ENCODE results near the gene DDX5.
"Not testable (repeated sequence)": the region's sequence is repeated elsewhere in the genome, so short reads cannot be mapped to it uniquely, and the experiment has no call there.

Gene DDX5

GRCh38 chr17:64492481-64493109 lies 13.5 kb downstream of the DDX5 start:
- DNase-seq (ENCODE audit: low read depth), result no peak

GRCh38 chr17:64491994-64492393 lies 14.1 kb downstream of the DDX5 start:
- no peak for DNase-seq (ENCODE audit: low read depth)

GRCh38 chr17:64491034-64491860 lies 14.8 kb downstream of the DDX5 start:
- no peak for DNase-seq (ENCODE audit: low read depth)

- no peak for DNase-seq (ENCODE audit: low read depth)
These were observed 17.8 kb downstream of the DDX5 start for GRCh38 chr17:64488301-64488700.

GRCh38 chr17:64484380-64484779 lies 21.7 kb downstream of the DDX5 start:
- no peak for DNase-seq (ENCODE audit: low read depth)

- DNase-seq (ENCODE audit: low read depth), result no peak
These were observed 25.1 kb downstream of the DDX5 start for GRCh38 chr17:64480951-64481350.

- no peak for DNase-seq (ENCODE audit: low read depth)
These were observed 28.2 kb downstream of the DDX5 start for GRCh38 chr17:64477849-64478248.

GRCh38 chr17:64472564-64472963 lies 33.5 kb downstream of the DDX5 start:
- no peak for DNase-seq (ENCODE audit: low read depth)

- DNase-seq (ENCODE audit: low read depth), result no peak
These were observed 34.6 kb downstream of the DDX5 start for GRCh38 chr17:64471440-64471839.

GRCh38 chr17:64470625-64471024 lies 35.5 kb downstream of the DDX5 start:
- DNase-seq (ENCODE audit: low read depth), result no peak

- not testable (repeated sequence) for DNase-seq (ENCODE audit: low read depth)
These were observed 39.3 kb downstream of the DDX5 start for GRCh38 chr17:64466834-64467233.

- no peak for DNase-seq (ENCODE audit: low read depth)
These were observed 39.9 kb downstream of the DDX5 start for GRCh38 chr17:64466019-64466735.

GRCh38 chr17:64461788-64462187 lies 44.3 kb downstream of the DDX5 start:
- no peak for DNase-seq (ENCODE audit: low read depth)

GRCh38 chr17:64460955-64461354 lies 45.1 kb downstream of the DDX5 start:
- no peak for DNase-seq (ENCODE audit: low read depth)

GRCh38 chr17:64459818-64460217 lies 46.3 kb downstream of the DDX5 start:
- DNase-seq (ENCODE audit: low read depth), result not testable (repeated sequence)

- no peak for DNase-seq (ENCODE audit: low read depth)
These were observed 46.8 kb downstream of the DDX5 start for GRCh38 chr17:64459284-64459747.

- no peak for DNase-seq (ENCODE audit: low read depth)
These were observed 47.3 kb downstream of the DDX5 start for GRCh38 chr17:64458756-64459155.

- no peak for DNase-seq (ENCODE audit: low read depth)
These were observed 48.9 kb downstream of the DDX5 start for GRCh38 chr17:64457156-64457555.

GRCh38 chr17:64455993-64456885 lies 49.9 kb downstream of the DDX5 start:
- DNase-seq (ENCODE audit: low read depth), result no peak

GRCh38 chr17:64449545-64449944 lies 56.5 kb downstream of the DDX5 start:
- no peak for DNase-seq (ENCODE audit: low read depth)

GRCh38 chr17:64448665-64449512 lies 57.2 kb downstream of the DDX5 start, which contains the start of gene MILR1:
MILR1 (plus strand) TSS chr17:64449115; CDS start chr17:64449169, 54 bp downstream.
- no peak for DNase-seq (ENCODE audit: low read depth)
